GM19397 (cell line): ENCODE data around the gene NLGN4X.
"Not testable (repeated sequence)": the region's sequence is repeated elsewhere in the genome, so short reads cannot be mapped to it uniquely, and the experiment has no call there.

Experiments used
- ATAC-seq: cut with Tn5 transposase; IDR thresholded peaks from one replicate; pipeline ENCODE4 v1.9.1; 2021; ENCODE audit warnings: mild to moderate bottlenecking, moderate library complexity; ENCODE audit not compliant: unreplicated experiment

NLGN4X gene

GRCh38 chrX:6015423-6015822 lies 213.2 kb downstream of the NLGN4X start:
- no peak for ATAC-seq

DNA sequence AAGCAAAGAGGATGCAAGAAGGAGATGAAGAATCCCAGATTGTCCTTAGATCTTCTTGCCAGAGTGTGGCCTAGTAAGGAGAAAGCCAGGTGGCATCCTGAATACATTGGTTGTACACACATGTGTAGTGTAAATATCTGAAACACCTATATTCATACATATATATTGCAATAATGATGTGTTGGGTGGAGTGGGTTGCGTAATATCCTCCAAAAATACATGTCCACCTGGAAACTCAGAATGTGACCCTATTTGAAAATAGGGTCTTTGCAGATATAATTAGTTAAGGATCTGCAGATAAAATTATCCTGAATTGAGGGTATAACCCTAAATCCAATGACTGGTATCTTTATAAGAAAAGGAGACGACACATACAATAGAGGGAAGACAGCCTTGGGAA lies 216.3 kb downstream of the NLGN4X start:
- no peak for ATAC-seq

DNA sequence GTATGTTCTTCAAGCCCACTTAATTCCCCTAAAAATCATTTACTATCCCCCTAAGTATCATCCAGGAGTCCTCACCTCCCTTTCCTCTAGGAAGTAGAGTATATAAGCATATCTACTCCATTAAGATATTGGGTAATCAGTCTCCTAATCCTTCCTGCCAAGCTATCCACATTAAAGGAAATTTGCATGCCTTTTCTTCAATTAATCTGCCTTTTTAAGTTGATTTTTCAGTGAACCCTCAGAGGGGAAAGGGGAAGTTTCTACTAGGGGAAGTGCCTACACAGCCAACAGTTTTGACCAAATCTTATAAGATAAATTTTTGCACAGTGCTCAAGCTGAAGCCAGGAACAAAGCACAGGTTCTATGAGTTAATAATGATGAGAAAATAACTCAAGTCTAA lies 222.8 kb downstream of the NLGN4X start:
- ATAC-seq: no peak

- no peak for ATAC-seq
Observed at GRCh38 chrX:6004529-6004928, 224.1 kb downstream of the NLGN4X start.

DNA sequence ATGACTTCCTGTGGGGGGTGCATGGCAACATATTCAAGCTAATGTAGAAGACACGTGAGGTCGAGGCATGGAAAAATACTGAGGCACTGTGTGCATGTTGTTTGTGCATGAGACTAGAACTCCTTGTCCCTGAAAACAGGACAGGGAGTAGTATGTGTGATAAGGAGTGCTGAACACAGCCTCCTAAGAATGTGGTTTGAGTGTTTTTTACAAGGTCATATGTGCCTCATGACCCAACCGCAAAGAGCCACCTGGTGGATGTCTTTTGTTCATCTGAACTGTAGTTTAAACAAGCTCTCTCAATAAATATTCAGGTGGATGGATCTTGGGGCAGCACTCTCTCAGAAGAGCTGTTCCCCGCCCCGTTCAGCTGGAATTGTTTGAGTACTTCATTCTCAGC lies 226.6 kb downstream of the NLGN4X start:
- no peak for ATAC-seq

DNA sequence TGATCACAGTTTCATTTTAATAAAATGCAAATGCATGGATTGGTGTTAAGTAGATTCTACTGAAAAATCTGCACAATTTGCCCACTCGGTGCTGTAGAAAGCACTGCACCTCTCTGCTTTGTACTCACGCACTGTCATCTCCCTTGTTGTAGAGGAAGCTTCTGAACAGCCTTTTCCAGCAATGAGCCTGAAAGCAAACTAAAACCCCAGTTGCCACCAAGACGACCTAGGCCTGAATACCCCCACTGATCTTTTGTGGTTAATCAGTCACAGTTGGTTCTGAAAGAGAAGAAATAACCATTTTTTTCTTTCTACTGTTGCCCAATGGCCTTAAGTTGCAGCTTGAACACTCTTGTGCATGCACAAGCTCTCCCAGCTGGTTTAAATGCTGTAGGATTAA lies 229.8 kb downstream of the NLGN4X start:
- ATAC-seq: no peak

GRCh38 chrX:5998456-5998855 lies 230.2 kb downstream of the NLGN4X start:
- ATAC-seq: no peak

DNA sequence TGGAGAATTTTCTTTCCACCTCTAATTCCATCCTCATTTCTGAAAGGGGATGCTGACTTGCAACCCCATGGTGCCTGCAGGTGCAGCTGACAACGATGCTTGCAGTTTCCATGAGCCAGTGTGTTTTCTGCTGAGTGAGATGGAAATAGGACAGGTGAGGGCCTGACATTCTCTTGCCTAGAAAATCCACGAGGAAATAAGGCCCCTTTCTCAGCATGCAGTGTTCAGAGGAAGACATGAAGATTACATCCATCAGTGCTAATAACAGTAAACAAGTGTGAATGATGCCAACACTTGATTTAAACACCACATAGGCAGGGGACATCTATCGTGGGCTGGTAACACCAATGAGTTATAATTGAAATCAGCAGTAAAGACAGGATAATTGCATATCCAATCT lies 237.3 kb downstream of the NLGN4X start:
- no peak for ATAC-seq

GRCh38 chrX:5979338-5979737 lies 249.3 kb downstream of the NLGN4X start:
- ATAC-seq: no peak

- no peak for ATAC-seq
Observed at GRCh38 chrX:5976332-5976731, 252.3 kb downstream of the NLGN4X start.

DNA sequence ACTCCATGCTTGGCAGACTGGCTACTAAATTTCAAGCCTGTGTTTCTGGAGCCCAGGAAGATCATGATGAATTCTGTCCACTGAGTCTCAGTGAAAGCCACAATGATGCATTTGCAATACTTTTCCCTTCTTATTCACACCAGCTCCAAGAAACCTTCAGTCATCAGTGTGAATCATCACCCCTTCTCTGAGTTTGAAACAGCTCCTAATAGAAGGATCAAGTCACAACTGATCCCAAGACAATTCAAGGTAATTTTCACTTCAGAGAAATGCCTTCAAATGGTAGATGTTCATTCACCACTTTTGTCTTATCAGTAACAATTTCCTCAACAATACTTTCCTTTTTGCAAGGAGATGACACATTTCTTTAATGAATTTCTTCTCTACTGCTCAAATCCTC lies 257.4 kb downstream of the NLGN4X start:
- no peak for ATAC-seq

GRCh38 chrX:5965406-5965805 lies 263.3 kb downstream of the NLGN4X start:
- ATAC-seq: no peak

- no peak for ATAC-seq
Observed at GRCh38 chrX:5959286-5959685, 269.4 kb downstream of the NLGN4X start.

DNA sequence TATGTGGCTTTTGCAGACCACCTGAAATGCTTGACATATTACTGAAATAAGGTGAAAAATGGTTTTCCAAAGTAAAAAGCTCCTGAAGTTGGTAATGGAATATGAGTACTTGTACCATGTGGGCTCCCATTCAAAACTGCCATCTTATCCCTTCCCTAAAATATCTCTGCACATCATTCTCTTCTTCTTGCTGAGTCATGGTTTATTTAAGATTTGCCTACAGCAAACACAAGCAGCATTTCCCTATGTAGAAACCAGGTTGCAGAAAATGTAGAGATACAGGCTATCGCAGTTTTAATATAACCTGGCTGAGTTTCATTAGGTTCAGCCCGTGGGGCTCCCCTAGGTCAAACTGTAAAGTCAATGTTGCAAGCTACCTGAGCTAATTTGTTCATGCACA lies 270.1 kb downstream of the NLGN4X start:
- no peak for ATAC-seq

DNA sequence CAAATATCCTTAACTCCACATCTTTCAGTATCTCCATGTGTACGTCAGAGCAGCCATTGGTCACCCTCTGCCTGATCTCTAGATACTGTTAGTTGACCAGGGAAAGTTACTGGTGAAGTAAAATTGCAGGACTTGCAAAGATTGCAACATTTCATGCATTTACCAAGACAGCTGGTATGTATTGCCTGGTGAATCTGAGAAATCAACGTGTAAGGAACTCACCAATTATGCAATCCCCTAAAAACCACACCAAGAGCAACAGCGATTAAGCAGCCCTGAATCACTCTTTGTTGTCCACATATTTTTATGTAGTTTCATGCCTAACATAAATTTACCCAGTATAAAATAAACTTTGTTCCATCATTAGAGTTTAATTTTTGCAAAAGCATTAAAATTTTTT lies 271.2 kb downstream of the NLGN4X start:
- no peak for ATAC-seq

GRCh38 chrX:5936438-5936837 lies 292.2 kb downstream of the NLGN4X start:
- no peak for ATAC-seq

GRCh38 chrX:5928224-5928623 lies 300.4 kb downstream of the NLGN4X start:
- ATAC-seq: no peak

DNA sequence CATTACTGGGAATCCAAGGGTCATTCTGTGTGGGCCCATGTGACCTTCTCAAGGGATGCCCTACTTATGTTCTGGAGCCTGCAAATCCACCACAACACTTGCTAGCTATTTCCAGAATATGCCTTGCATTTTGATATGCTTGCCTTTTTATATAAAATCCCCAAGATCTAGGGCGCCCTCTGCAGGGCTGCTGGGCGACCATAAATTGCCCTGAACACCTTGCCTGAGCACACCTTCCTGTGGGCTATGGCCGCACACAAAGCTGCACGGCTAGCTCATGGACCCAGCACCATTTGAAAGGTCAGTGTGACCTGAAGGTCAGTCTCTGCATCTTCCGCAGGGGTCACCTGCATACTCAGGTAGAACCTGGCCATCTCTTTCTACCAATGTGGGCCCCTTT lies 311.7 kb downstream of the NLGN4X start:
- no peak for ATAC-seq

DNA sequence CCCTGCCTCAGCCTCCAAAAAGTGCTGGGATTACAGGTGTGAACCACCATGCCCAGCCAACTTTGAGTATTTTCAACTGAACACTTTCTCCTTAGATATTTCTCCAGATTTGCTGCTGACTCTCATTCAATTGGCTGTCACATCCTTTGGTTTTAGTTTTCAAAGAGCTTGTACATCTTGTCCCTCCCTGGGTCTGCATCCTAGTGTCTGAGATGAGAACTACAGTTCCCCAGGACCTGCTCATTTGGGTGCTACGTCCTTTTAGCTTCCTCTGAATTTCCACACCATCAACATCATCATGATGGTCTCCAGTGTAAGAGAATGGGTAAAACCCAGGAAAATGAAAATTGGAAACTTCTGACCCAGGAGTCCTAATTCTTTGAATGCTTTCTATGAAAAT lies 312.9 kb downstream of the NLGN4X start:
- ATAC-seq: no peak

GRCh38 chrX:5907207-5907606 lies 321.5 kb downstream of the NLGN4X start:
- ATAC-seq: no peak

DNA sequence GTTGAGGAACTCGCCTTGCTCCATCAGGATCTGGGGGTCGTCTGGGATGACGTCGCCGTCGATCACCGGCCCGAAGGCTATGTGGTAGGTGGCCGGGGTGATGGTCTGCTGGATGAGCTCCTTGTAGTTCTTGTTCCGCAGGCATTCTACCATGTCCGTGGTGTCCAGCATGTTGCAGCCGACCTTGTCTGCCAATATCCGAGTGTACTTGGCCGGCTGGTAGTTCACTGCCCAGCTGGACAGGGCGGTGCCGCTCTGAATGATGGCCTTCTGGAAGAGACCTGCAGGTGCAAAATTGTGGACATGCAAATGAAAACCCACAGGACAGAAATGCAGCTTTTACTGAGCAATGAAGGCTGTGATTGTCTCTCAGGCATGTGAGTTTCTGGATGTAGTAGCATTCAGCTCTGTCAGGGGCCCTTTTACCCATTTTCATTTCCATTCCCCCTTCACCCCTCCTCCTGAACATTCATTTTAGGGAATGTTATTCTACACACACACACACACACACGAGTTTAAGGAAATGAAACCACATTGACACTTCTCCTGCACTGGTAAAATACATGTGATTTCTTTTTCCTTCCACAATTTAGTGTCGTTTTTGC lies 325.0 kb downstream of the NLGN4X start:
- not testable (repeated sequence) for ATAC-seq

- no peak for ATAC-seq
Observed at GRCh38 chrX:5898463-5898862, 330.2 kb downstream of the NLGN4X start.

DNA sequence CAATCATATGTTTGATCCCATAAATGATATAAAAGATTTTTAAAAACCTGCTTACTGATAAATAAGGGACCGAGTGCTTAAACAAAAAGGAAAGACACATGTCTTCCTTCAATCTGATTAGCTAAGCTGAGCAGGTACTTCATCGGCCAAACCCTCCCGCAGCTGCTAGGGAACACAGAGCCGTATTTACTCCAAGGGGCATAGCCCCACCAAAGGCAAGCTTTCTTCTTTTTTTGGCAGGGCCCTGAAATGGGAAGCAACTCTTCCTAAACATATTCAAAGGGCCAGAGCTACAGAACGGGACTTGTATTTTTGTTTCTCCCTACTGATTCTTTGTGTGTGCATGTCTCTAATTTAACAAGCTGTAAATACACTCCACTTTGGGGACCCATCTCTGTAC lies 337.3 kb downstream of the NLGN4X start:
- ATAC-seq: no peak
